DMS79 (cell line): Measurements from ENCODE around the gene SEPTIN14.
"Not testable (repeated sequence)": the region's sequence is repeated elsewhere in the genome, so short reads cannot be mapped to it uniquely, and the experiment has no call there.

Source experiments
- DNase-seq: peaks from one replicate; lab custom pipeline; 2025; lab: John Stamatoyannopoulos, UW

SEPTIN14 gene

DNA sequence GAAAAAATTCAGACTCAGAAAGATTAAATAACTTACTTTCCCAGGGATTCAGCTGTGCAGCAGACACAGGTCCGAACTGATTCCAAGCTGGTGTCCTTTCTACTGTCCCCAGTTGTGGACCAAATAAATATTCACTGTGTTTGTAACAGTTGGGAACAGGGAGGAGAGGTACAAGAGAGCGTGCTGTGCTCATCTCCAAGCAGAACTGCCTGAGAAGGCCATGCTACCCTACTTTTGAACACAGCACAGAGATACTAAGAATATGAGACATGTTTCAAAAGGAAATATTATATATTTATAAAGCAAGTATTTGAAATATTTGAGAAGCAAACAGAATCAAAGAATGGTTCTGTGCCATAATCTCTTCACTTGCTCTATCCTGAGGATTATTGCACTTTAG, at the start of gene SEPTIN14:
SEPTIN14 (minus strand) TSS at position 101 of the 400 bp plus-strand sequence. CDS start 756 bp downstream, outside the sequence.
- not testable (repeated sequence) for DNase-seq

- DNase-seq, result no peak
Observed at GRCh38 chr7:55903985-55904759, 41.6 kb upstream of the SEPTIN14 start.

GRCh38 chr7:55901059-55901458, 38.5 kb upstream of the SEPTIN14 start:
- DNase-seq, result not testable (repeated sequence)

DNA sequence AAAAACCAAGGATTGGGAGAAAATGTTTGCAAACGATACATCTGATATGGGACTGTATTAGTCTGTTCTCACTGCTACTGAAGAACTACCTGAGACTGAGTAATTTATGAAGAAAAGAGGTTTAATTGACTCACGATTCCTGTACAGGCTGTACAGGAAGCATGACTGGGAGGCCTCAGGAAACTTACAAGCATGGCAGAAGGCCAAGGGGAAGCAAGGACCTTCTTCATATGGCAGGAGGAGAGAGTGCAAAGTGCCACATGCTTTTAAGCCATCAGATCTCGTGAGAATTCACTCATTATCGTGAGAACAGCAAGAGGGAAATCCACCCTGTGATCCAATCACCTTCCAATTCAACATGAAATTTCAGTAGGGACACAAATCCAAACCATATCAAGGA, 35.7 kb upstream of the SEPTIN14 start:
- no peak for DNase-seq

DNA sequence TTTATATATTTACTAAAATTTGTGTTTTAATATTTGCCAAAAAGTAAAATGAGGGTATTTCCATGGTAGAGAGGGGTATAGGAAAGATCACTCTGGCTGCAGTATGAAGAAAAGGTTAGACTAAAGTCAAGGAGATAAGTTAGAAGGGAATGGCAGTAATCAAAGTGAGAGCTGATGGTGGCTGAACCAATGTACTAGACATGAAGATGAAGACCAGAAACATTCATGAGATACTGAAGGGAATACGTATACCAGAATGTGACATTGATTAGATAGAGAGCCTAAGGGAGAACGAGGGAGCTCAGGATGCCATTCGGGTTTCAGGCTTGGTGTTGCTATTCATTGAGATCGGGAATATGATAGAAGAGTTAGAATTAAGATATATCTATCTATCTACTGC, 32.5 kb upstream of the SEPTIN14 start:
- DNase-seq, result no peak

GRCh38 chr7:55893940-55894339, 31.4 kb upstream of the SEPTIN14 start:
- no peak for DNase-seq

- not testable (repeated sequence) for DNase-seq
Observed at GRCh38 chr7:55888378-55888777, 25.8 kb upstream of the SEPTIN14 start.

GRCh38 chr7:55887821-55888247, 25.3 kb upstream of the SEPTIN14 start:
- DNase-seq, result no peak

- DNase-seq, result no peak
Observed at GRCh38 chr7:55884321-55884720, 21.8 kb upstream of the SEPTIN14 start.

DNA sequence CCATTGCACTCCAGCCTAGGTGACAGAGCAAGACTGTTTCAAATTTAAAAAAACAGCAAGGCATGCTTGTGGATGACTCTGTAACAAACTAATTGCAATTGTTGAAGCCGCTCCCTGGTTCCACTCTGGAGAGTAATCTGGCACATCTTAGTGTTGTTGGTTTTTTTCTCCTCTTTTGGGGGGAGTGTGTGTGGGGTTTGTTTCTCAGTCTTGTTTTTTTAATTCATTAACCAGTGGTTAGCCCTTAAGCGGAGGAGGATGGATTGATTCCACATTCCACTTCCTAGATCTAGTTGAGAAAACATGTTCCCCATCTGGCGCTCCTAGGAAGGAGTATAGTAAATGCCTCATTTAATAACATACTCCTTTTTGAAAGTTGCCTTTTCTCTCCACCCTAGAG, 16.1 kb upstream of the SEPTIN14 start:
- DNase-seq, result no peak

DNA sequence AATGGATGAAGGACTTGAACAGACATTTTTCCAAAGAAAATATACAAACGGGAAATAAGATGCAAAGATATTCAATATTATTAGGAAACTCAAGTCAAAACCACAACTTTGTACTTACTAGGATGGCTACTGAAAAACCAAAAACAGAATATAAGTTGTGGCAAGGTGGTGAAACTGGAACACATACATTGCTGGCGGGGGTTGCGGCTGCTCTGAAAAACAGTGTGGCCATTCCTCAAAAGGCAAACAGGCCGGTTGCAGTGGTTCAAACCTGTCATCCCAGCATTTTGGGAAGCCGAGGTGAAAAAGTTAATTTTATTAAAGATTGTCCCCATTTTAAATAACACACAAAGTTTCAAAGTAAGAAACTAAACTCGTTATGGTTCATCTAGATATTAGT, 14.8 kb upstream of the SEPTIN14 start:
- no peak for DNase-seq

- DNase-seq, result no peak
Observed at GRCh38 chr7:55873765-55874164, 11.2 kb upstream of the SEPTIN14 start.

GRCh38 chr7:55871932-55872485, 9.5 kb upstream of the SEPTIN14 start:
- no peak for DNase-seq

DNA sequence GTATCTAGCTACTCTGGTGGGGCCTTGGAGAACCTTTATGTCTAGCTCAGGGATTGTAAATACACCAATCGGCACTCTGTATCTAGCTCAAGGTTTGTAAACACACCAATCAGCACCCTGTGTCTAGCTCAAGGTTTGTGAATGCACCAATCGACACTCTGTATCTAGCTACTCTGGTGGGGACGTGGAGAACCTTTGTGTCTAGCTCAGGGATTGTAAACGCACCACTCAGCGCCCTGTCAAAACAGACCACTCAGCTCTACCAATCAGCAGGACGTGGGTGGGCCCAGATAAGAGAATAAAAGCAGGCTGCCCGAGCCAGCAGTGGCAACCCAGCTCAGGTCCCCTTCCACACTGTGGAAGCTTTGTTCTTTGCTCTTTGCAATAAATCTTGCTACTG, 6.4 kb upstream of the SEPTIN14 start:
- not testable (repeated sequence) for DNase-seq

DNA sequence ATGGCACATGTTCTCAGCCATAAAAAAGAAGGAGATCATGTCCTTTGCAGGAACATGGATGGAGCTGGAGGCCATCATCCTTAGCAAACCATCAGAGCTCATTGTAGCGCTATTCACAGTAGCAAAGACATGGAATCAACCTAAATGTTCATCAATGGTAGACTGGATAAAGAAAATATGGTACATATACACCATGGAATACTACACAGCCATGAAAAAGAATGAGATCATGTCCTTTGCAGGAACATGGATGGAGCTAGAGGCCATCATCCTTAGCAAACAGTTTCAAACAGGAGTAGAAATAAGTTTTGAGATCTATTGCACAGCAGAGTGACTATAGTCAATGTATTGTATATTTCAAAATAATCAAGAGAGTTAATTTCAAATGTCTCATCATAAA, 17.4 kb downstream of the SEPTIN14 start:
- DNase-seq, result not testable (repeated sequence)

DNA sequence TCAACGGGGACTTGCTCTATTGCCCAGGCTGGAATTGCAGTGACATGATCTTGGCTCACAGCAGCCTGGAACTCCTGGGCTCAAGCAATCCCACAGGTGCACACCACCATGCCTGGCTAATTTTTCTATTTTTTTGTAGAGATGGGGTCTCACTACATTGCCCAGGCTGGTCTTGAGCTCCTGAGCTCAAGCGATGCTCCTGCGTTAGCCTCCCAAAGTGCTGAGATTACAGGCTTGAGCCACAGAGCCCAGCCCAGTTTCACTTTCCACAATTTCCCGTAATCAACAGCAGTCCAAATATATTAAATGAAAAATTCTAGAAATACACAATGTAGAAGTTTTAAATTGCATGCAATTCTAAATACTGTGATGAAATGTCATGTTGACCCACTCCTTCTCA, 24.0 kb downstream of the SEPTIN14 start:
- DNase-seq, result no peak

DNA sequence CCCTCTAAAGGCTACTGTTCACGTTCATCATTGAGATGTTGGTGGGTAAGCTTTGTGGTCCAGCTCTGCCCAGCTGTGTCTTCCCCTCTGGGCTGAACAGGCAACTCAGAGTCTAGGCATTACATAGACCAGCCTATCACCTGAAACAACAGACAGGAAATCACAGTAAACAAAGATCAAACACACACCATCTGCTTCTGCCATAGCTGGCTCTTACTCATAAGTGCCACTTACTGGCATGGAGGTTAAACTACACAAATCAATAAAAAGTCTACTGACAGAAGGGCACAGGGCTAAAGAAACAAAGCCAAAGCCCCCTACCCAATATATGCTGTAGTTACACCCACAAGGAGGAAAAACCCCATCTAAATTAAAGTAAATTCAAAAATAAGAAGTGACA, 35.0 kb downstream of the SEPTIN14 start:
- DNase-seq, result no peak

DNA sequence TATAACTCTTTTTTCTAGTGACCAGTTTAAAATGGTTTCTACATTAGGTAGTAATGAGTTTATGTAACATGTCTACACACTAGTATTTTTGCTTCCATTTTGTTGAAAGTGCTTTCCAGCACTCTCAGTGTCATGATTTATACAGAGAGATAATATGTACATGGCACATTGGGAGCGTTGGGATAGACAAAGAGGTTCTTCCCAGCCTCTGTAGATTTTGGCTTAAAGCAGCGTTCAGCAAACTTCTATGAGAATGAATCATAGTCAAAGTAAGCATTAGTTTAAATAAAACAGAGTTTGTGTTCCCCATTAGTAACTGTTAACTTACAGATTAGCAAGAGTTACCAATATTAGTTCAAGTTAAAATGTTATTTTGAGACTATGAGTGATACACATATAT, 43.9 kb downstream of the SEPTIN14 start:
- DNase-seq, result no peak

DNA sequence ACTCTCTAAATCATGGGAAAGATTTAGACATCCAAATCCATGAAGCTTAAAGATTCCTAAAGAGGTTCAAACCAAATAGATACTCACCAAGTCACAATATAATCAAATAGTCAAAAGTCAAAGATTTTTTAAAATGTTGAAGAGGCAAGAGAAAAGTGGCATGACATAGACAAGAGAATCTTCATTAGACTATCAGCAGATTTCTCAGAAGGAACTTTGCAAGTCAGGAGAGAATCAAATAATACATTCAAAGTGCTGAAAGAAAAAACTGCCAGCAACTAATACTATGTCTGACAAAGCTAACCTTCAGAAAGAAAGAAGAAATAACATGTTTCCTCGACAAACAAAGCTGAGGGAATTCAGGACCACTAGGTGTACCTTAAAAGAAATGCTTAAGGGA, 65.3 kb downstream of the SEPTIN14 start:
- DNase-seq, result not testable (repeated sequence)

GRCh38 chr7:55794527-55794926, 68.0 kb downstream of the SEPTIN14 start:
- DNase-seq, result no peak

DNA sequence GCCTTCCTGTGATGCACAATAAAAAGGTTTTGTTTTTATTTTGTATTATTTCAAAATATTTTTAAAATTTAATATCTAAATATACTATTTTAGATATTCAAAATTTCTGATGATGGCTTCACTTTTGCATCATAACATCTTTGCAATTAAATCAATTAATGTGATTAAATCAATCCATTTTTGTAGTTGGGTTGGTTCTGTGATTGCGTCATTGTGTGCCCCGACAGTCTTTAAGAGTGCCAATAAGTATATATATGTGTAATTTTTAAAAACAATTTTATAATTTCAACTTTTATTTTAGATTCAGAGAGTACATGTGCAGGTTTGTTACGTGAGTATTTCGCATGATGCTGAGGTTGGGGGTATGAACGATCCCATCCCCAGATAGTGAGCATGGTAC, 70.5 kb downstream of the SEPTIN14 start:
- no peak for DNase-seq

GRCh38 chr7:55787796-55788195, 74.8 kb downstream of the SEPTIN14 start:
- DNase-seq, result no peak

GRCh38 chr7:55786901-55787300, 75.7 kb downstream of the SEPTIN14 start:
- no peak for DNase-seq

DNA sequence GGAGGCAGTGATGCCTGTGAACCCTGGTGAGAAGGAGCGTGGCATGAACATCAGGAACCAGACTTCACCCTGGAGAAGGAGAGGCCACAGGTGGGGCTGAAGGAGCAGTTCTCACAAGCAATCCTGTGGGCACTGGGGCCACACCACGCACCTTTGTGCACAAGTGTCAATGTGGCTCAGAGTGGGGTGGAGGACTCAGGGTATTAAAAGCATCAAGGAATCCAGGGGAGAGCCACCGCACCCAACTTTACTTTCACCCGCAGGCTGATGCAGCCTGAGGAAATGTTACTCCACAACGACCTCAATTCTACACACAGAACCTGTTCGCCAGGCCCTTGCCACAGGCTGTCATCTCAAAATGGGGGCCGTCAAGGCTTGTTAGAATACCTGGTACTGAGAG, 77.1 kb downstream of the SEPTIN14 start:
- not testable (repeated sequence) for DNase-seq
